Thoracic aorta (tissue), 2 donors: Measurements from ENCODE around the gene ATP6V0A4. TPM values are rescaled to one million over a fixed set of nuclear protein-coding genes. Genes with fewer than 3 reads are reported as not detected.
"Not testable (repeated sequence)": the region's sequence is repeated elsewhere in the genome, so short reads cannot be mapped to it uniquely, and the experiment has no call there.

ENCODE experiments used
- ATAC-seq: fragments of 150-250 bp; one replicate; pipeline ENCODE4 v1.8.0; 2017; ENCODE audit warnings: low read depth; ENCODE audit not compliant: insufficient number of reproducible peaks, low FRiP score
- DNase-seq: peaks from one replicate; pipeline ENCODE4 v3.0.0-alpha.2; 2020; ENCODE audit warnings: low spot score
- H3K27ac ChIP-seq, 2 donors: fragments of 200-600 bp; sonication (generic); 1 replicate in 1 of 2; 2 replicates in 1 of 2; pipeline ENCODE4 v1.5.1; 2016; ENCODE audit warnings: mild to moderate bottlenecking in 2 of 2, moderate library complexity in 2 of 2
- H3K27me3 ChIP-seq: fragments of 200-600 bp; sonication (generic); replicated peaks from 2 replicates; pipeline ENCODE4 v1.6.0; 2016; ENCODE audit warnings: mild to moderate bottlenecking; ENCODE audit not compliant: insufficient read depth
- H3K36me3 ChIP-seq: fragments of 200-600 bp; sonication (generic); one replicate; pipeline ENCODE4 v1.5.1; 2016
- H3K4me1 ChIP-seq, 2 donors: fragments of 200-600 bp; sonication (generic); 1 replicate in 1 of 2; 2 replicates in 1 of 2; pipeline versions ENCODE4 v1.5.1 to v1.6.0; 2016; ENCODE audit warnings: low read depth in 2 of 2, mild to moderate bottlenecking in 1 of 2; ENCODE audit not compliant: control insufficient read depth in 1 of 2
- H3K4me3 ChIP-seq: fragments of 200-600 bp; sonication (generic); 2 replicates; pipeline ENCODE4 v1.5.1; 2016; ENCODE audit warnings: mild to moderate bottlenecking
- H3K9me3 ChIP-seq: fragments of 200-600 bp; sonication (generic); 2 replicates; pipeline ENCODE4 v1.5.1; 2016
- total RNA-seq, 2 donors: library from RNA; depleted of rRNA; stranded (reverse); fragments of >200 nt; gene quantifications; one replicate each; pipeline versions ENCODE4 v1.1.0 to v1.2.3, GENCODE V29; 2016
- TF ChIP-seq, protein P1 (sequence below): fragments of 200-600 bp; sonication (generic); IDR thresholded peaks from one replicate; pipeline ENCODE4 v1.5.1; 2019; ENCODE audit warnings: antibody characterized with exemption

The ATP6V0A4 gene
- total RNA-seq, 2 donors from 2014 or later: not detected

DNA sequence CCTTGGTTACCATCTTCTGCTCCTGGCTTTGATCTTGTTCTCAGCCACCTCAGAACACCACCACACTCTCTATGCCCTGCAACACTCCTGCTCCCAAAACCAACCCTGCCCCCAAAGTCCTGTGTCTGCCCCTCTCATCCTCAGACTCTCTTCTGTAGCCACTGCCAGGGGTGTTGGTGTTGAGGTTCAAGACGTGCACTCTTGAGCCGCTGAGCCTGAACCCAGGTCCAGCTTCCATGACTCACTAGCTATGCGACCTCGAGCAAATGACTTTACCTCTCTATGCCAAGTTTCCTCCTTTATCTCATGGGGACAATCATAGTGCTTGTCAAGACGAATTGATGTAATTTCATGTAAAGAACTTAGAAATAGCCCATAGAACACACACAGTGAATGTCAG lies 840 bp upstream of the ATP6V0A4 start:
- ATAC-seq (no peak), DNase-seq (no peak)
- Histone ChIP-seq H3K4me1 (no peaks in the 10 kb centered on the region), H3K4me3 (no peak overlapping the region), H3K27me3 (no peaks in the 10 kb centered on the region), H3K9me3 (no peaks in the 10 kb centered on the region), H3K27ac (no peak overlapping the region), H3K36me3 (no peaks in the 10 kb centered on the region)
- TF ChIP-seq, protein P1, sequence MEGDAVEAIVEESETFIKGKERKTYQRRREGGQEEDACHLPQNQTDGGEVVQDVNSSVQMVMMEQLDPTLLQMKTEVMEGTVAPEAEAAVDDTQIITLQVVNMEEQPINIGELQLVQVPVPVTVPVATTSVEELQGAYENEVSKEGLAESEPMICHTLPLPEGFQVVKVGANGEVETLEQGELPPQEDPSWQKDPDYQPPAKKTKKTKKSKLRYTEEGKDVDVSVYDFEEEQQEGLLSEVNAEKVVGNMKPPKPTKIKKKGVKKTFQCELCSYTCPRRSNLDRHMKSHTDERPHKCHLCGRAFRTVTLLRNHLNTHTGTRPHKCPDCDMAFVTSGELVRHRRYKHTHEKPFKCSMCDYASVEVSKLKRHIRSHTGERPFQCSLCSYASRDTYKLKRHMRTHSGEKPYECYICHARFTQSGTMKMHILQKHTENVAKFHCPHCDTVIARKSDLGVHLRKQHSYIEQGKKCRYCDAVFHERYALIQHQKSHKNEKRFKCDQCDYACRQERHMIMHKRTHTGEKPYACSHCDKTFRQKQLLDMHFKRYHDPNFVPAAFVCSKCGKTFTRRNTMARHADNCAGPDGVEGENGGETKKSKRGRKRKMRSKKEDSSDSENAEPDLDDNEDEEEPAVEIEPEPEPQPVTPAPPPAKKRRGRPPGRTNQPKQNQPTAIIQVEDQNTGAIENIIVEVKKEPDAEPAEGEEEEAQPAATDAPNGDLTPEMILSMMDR: no peak

DNA sequence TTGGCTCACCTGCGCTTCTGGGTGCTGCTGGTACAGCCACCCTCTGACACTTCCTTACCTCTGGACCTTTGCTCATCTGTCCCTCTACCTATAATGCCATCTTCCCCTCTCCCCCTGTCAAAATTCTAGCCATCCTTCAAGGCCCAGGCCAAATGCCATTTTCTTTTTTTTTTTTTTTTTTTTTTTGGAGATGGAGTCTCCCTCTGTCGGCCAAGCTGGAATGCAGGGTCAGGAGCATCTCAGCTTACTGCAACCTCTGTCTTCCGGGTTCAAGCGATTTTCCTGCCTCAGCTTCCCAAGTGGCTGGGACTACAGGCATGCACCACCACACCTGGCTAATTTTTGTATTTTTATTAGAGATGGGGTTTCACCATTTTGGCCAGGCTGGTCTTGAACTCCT lies 950 bp downstream of the ATP6V0A4 start:
- not testable (repeated sequence) for H3K4me1 ChIP-seq, H3K27me3 ChIP-seq, DNase-seq, ATAC-seq, H3K36me3 ChIP-seq, H3K27ac ChIP-seq, H3K4me3 ChIP-seq, H3K9me3 ChIP-seq

DNA sequence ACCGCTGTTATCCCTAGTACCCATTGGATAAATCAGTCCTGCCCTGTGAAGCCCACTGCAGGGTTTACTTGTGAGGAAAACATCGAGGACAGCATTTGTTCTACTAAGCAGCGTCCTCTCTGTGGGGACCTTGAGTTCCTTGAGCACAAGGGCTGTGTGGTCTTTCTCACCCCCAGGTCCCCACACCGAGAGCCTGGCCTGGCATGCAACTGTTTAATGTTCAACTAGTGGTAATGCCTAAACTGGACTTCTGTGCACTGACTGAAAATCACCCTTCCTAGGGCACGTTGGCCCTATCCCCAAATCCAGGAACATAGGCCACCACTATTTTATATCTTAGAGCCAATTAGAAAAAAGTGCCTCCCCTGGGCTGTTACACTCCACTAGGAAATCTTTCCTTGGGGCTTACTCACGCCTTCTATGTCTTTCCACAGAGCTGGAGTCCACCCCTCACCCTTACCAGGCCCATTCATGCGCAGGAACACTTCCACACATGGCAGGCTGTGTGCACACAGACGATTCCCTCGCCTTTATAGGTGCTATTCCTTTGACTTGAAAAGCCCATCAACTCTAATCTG lies 1.9 kb downstream of the ATP6V0A4 start:
- Histone ChIP-seq H3K27me3 (no peaks in the 10 kb centered on the region), H3K27ac (no peak overlapping the region), H3K4me3 (no peak overlapping the region), H3K9me3 (no peaks in the 10 kb centered on the region), H3K4me1 (no peaks in the 10 kb centered on the region), H3K36me3 (no peaks in the 10 kb centered on the region)
- ATAC-seq: no peak
- DNase-seq: no peak
- TF ChIP-seq, protein P1: no peak

DNA sequence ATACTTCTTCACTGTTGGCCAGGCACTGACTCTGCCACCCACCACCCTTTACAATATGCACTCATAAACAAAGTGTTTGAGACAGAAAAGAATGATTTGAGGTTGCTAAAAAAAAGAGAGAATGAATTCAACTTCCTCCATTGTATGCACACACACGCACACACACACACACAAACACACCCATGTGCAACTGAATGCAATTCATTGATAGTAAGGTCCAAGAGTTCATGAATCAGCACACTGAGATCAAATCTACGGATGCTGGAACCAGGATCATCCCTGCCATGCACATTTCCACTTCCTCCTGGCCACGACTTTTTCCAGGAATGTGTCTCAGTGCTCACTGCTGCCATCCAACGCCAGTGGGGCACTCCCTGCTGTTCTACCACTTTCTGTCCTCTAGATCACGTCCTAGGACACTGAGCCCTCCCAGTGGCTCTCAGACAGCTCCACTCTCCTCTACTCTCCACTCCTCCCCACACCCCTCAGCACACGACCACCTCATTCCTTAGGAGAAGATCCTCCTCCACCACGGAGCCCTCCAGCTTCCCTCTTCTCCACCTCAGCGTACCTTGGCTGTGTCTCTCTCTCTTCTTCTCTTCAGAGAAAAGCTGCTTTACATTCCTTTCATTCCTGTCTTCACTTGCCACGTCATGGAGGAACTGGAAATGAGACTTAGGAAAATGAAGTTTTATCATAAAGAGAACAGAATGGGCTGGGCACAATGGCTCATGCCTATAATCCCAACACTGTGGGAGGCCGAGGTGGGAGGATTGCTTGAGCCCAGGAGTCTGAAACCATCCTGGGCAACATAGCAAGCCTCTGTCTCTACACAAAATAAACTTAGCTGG lies 12.2 kb downstream of the ATP6V0A4 start:
- no peaks in the 10 kb centered on the region for H3K27me3 ChIP-seq
- no peak for ATAC-seq

DNA sequence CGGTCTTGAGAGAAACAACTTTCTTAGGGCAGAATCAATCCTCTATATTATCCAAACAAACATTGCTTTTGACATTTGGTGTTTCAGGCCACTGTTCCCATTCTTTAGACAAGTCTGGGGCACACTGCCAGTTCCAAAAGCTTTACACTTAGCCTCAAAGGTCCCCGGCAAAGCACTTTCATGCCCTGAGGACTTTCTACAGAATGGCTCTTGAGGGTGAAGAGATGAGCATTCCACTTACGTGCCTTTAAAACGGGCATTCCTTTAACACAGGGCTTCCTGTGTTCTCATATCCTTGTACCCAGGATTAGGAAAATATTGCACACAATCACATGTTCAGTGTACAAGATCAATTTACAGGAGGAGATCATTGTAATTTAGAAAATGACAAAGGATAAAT lies 13.3 kb downstream of the ATP6V0A4 start:
- H3K27ac ChIP-seq: no peak overlapping the region
- no peaks in the 10 kb centered on the region for H3K36me3 ChIP-seq
- H3K9me3 ChIP-seq: no peaks in the 10 kb centered on the region
- no peaks in the 10 kb centered on the region for H3K27me3 ChIP-seq
- H3K4me3 ChIP-seq: no peak overlapping the region
- H3K4me1 ChIP-seq: no peaks in the 10 kb centered on the region
- ATAC-seq: no peak
- TF ChIP-seq, protein P1: no peak
- no peak for DNase-seq

More for the DNA sequence above, 12.2 kb downstream of the ATP6V0A4 start:
- Histone ChIP-seq H3K9me3 (no peaks in the 10 kb centered on the region), H3K27ac (no peak overlapping the region), H3K4me3 (no peak overlapping the region), H3K36me3 (no peaks in the 10 kb centered on the region), H3K4me1 (no peaks in the 10 kb centered on the region)
- TF ChIP-seq, protein P1: no peak
- DNase-seq: no peak
